NCI-H146 (cell line): Measurements from ENCODE around the gene TCF12.

Experiments used
- DNase-seq: peaks from one replicate; lab custom pipeline; 2025; lab: John Stamatoyannopoulos, UW

TCF12 gene

GRCh38 chr15:57339321-57339720, 420.9 kb downstream of the TCF12 start:
- DNase-seq, result no peak
